HepG2 (cell line): ENCODE data around the gene ZPR1. TPM values are rescaled to one million over a fixed set of nuclear protein-coding genes. Genes with fewer than 3 reads are reported as not detected.
A peak's percentile ranks its signal among the peaks of the same experiment; 100 is the strongest.

Experiments used
- CC2D1A ChIP-seq: sonication (generic); formaldehyde crosslinking; IDR thresholded peaks from 2 replicates; pipeline ENCODE4 v1.8.1; 2023; ENCODE audit warnings: mild to moderate bottlenecking, missing genetic modification reagents
- KDM5B ChIP-seq: sonication (generic); formaldehyde crosslinking; IDR thresholded peaks from 2 replicates; pipeline ENCODE4 v1.4.0; 2020; ENCODE audit warnings: missing genetic modification reagents, mild to moderate bottlenecking, borderline replicate concordance
- NCOA1 ChIP-seq: sonication (generic); formaldehyde crosslinking; IDR thresholded peaks from 2 replicates; pipeline ENCODE4 v1.9.0; 2021; ENCODE audit warnings: missing genetic modification reagents
- NCOA5 ChIP-seq: sonication (generic); formaldehyde crosslinking; IDR thresholded peaks from 2 replicates; pipeline ENCODE4 v1.4.0; 2020; ENCODE audit warnings: missing genetic modification reagents
- PAX8 ChIP-seq: sonication (generic); formaldehyde crosslinking; IDR thresholded peaks from 2 replicates; pipeline ENCODE4 v1.8.0; 2022; ENCODE audit warnings: mild to moderate bottlenecking, missing genetic modification reagents, borderline replicate concordance
- REPIN1 ChIP-seq: sonication (generic); formaldehyde crosslinking; IDR thresholded peaks from 2 replicates; pipeline ENCODE4 v1.8.0; 2022; ENCODE audit warnings: missing genetic modification reagents, low read depth, mild to moderate bottlenecking, borderline replicate concordance
- RFX5 ChIP-seq: IDR thresholded peaks from 2 replicates; pipeline ENCODE4 v1.6.1; 2011; ENCODE audit warnings: low read depth, low read length, improper control_type of control experiment
- SALL1 ChIP-seq: sonication (generic); formaldehyde crosslinking; IDR thresholded peaks from 2 replicates; pipeline ENCODE4 v1.8.0; 2022; ENCODE audit warnings: mild to moderate bottlenecking, missing genetic modification reagents
- SIN3B ChIP-seq: fragments of 150-350 bp; IDR thresholded peaks from 2 replicates; pipeline ENCODE4 v1.6.1; 2014; ENCODE audit warnings: low read length
- SRSF1 ChIP-seq: fragments of 200-400 bp; formaldehyde crosslinking; optimal IDR thresholded peaks from 2 replicates; pipeline ENCODE3; 2017; ENCODE audit warnings: mild to moderate bottlenecking, low read depth, low read length, moderate library complexity
- YY1 ChIP-seq: IDR thresholded peaks from 2 replicates; pipeline ENCODE4 v1.6.1; 2011; ENCODE audit warnings: low read length, low read depth, moderate library complexity, mild to moderate bottlenecking; ENCODE audit not compliant: insufficient read depth, insufficient replicate concordance
- ZMYM3 ChIP-seq: sonication (generic); formaldehyde crosslinking; IDR thresholded peaks from 2 replicates; pipeline ENCODE4 v1.5.1; 2020; ENCODE audit warnings: mild to moderate bottlenecking, missing genetic modification reagents
- ZNF335 ChIP-seq: sonication (generic); formaldehyde crosslinking; IDR thresholded peaks from 2 replicates; pipeline ENCODE4 v1.4.0; 2020; ENCODE audit warnings: missing genetic modification reagents
- ZNF546 ChIP-seq: sonication (generic); formaldehyde crosslinking; conservative IDR thresholded peaks from 2 replicates; pipeline ENCODE4 v1.8.1; 2023; ENCODE audit warnings: mild to moderate bottlenecking, missing genetic modification reagents
- ZNF616 ChIP-seq: sonication (generic); formaldehyde crosslinking; IDR thresholded peaks from 2 replicates; pipeline ENCODE4 v1.5.0; 2020; ENCODE audit warnings: low read depth, mild to moderate bottlenecking, missing genetic modification reagents
- ZNF761 ChIP-seq: sonication (generic); formaldehyde crosslinking; conservative IDR thresholded peaks from 2 replicates; pipeline ENCODE4 v1.4.0; 2020; ENCODE audit warnings: mild to moderate bottlenecking, missing genetic modification reagents
- ZSCAN31 ChIP-seq: sonication (generic); formaldehyde crosslinking; IDR thresholded peaks from 2 replicates; pipeline ENCODE4 v1.5.0; 2020; ENCODE audit warnings: low read depth, mild to moderate bottlenecking, missing genetic modification reagents
- polyA plus RNA-seq, 8 experiments: library from polyadenylated mRNA; depleted of rRNA in 3 of 8; stranded (reverse) in 7 of 8; unstranded in 1 of 8; fragments of >200 nt; fragmentation: Illumina TruSeq in 4 of 8; extraction: Trizol in 4 of 8; gene quantifications; 2 replicates each; pipeline versions ENCODE4 v1.2.1 to v1.2.3, GENCODE V29; 2011 to 2016; ENCODE audit warnings: low read depth in 4 of 8, missing spikeins in 1 of 8, mixed read lengths in 1 of 8; ENCODE audit not compliant: insufficient read depth in 1 of 8
- total RNA-seq, 5 experiments: library from RNA; depleted of rRNA; stranded (reverse); fragments of >200 nt; fragmentation: Illumina TruSeq; extraction: Trizol; gene quantifications; 2 replicates each; pipeline ENCODE4 v1.2.3, GENCODE V29; 2016; ENCODE audit warnings: low read depth in 1 of 5
- TF ChIP-seq, protein P1 (sequence below): sonication (generic); formaldehyde crosslinking; IDR thresholded peaks from 2 replicates; pipeline ENCODE4 v1.4.0; 2020; ENCODE audit warnings: missing genetic modification reagents, mild to moderate bottlenecking, borderline replicate concordance
- TF ChIP-seq, protein P2 (sequence below): sonication (generic); formaldehyde crosslinking; IDR thresholded peaks from 2 replicates; pipeline ENCODE4 v1.4.0; 2020; ENCODE audit warnings: missing genetic modification reagents
- TF ChIP-seq, protein P3 (sequence below): sonication (generic); formaldehyde crosslinking; conservative IDR thresholded peaks from 2 replicates; pipeline ENCODE4 v1.4.0; 2020; ENCODE audit warnings: missing genetic modification reagents

The ZPR1 gene
- total and polyA plus RNA-seq, 2 of the 13 experiments (the other 11 are each of a cell fraction or from before 2014, with no cell fraction given), result 40.0 to 79.3 TPM

DNA sequence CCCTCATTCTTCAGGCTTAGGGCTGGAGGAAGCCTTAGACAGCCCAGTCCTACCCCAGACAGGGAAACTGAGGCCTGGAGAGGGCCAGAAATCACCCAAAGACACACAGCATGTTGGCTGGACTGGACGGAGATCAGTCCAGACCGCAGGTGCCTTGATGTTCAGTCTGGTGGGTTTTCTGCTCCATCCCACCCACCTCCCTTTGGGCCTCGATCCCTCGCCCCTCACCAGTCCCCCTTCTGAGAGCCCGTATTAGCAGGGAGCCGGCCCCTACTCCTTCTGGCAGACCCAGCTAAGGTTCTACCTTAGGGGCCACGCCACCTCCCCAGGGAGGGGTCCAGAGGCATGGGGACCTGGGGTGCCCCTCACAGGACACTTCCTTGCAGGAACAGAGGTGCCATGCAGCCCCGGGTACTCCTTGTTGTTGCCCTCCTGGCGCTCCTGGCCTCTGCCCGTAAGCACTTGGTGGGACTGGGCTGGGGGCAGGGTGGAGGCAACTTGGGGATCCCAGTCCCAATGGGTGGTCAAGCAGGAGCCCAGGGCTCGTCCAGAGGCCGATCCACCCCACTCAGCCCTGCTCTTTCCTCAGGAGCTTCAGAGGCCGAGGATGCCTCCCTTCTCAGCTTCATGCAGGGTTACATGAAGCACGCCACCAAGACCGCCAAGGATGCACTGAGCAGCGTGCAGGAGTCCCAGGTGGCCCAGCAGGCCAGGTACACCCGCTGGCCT is 42.5 kb upstream of the ZPR1 start (continued):
- TF ChIP-seq ZNF546 (peak; percentile 52; the same call in 1 of the 2 replicates), REPIN1 (CRISPR knock-in tag) (peak; percentile 4; the same call in 1 of the 2 replicates), ZNF616 (no peak), NCOA5 (CRISPR knock-in tag) (no peak), SRSF1 (peak; percentile 36), CC2D1A (CRISPR knock-in tag) (no peak), ZNF761 (CRISPR knock-in tag) (no peak), YY1 (no peak), ZSCAN31 (CRISPR knock-in tag) (peak; percentile 22; the same call in 1 of the 2 replicates), ZNF335 (no peak), NCOA1 (peak; percentile 7; the same call in 1 of the 2 replicates), SALL1 (CRISPR knock-in tag) (no peak), PAX8 (0 out of 2 replicates have a peak, but pooled peaks have one; percentile 53), SIN3B (no peak), RFX5 (no peak), ZMYM3 (CRISPR knock-in tag) (0 out of 2 replicates have a peak, but pooled peaks have one; percentile 34), KDM5B (0 out of 2 replicates have a peak, but pooled peaks have one; percentile 50)
- TF ChIP-seq, protein P1, sequence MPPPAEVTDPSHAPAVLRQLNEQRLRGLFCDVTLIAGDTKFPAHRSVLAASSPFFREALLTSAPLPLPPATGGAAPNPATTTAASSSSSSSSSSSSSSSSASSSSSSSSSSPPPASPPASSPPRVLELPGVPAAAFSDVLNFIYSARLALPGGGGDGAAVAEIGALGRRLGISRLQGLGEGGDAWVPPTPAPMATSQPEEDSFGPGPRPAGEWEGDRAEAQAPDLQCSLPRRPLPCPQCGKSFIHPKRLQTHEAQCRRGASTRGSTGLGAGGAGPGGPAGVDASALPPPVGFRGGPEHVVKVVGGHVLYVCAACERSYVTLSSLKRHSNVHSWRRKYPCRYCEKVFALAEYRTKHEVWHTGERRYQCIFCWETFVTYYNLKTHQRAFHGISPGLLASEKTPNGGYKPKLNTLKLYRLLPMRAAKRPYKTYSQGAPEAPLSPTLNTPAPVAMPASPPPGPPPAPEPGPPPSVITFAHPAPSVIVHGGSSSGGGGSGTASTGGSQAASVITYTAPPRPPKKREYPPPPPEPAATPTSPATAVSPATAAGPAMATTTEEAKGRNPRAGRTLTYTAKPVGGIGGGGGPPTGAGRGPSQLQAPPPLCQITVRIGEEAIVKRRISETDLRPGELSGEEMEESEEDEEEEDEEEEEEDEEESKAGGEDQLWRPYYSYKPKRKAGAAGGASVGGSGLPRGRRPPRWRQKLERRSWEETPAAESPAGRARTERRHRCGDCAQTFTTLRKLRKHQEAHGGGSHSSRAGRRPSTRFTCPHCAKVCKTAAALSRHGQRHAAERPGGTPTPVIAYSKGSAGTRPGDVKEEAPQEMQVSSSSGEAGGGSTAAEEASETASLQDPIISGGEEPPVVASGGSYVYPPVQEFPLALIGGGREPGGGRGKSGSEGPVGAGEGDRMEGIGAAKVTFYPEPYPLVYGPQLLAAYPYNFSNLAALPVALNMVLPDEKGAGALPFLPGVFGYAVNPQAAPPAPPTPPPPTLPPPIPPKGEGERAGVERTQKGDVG (CRISPR knock-in tag), result 0 out of 2 replicates have a peak, but pooled peaks have one; percentile 30
- TF ChIP-seq, protein P2, sequence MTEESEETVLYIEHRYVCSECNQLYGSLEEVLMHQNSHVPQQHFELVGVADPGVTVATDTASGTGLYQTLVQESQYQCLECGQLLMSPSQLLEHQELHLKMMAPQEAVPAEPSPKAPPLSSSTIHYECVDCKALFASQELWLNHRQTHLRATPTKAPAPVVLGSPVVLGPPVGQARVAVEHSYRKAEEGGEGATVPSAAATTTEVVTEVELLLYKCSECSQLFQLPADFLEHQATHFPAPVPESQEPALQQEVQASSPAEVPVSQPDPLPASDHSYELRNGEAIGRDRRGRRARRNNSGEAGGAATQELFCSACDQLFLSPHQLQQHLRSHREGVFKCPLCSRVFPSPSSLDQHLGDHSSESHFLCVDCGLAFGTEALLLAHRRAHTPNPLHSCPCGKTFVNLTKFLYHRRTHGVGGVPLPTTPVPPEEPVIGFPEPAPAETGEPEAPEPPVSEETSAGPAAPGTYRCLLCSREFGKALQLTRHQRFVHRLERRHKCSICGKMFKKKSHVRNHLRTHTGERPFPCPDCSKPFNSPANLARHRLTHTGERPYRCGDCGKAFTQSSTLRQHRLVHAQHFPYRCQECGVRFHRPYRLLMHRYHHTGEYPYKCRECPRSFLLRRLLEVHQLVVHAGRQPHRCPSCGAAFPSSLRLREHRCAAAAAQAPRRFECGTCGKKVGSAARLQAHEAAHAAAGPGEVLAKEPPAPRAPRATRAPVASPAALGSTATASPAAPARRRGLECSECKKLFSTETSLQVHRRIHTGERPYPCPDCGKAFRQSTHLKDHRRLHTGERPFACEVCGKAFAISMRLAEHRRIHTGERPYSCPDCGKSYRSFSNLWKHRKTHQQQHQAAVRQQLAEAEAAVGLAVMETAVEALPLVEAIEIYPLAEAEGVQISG (CRISPR knock-in tag), result peak; percentile 18; the same call in 1 of the 2 replicates
- TF ChIP-seq, protein P3, sequence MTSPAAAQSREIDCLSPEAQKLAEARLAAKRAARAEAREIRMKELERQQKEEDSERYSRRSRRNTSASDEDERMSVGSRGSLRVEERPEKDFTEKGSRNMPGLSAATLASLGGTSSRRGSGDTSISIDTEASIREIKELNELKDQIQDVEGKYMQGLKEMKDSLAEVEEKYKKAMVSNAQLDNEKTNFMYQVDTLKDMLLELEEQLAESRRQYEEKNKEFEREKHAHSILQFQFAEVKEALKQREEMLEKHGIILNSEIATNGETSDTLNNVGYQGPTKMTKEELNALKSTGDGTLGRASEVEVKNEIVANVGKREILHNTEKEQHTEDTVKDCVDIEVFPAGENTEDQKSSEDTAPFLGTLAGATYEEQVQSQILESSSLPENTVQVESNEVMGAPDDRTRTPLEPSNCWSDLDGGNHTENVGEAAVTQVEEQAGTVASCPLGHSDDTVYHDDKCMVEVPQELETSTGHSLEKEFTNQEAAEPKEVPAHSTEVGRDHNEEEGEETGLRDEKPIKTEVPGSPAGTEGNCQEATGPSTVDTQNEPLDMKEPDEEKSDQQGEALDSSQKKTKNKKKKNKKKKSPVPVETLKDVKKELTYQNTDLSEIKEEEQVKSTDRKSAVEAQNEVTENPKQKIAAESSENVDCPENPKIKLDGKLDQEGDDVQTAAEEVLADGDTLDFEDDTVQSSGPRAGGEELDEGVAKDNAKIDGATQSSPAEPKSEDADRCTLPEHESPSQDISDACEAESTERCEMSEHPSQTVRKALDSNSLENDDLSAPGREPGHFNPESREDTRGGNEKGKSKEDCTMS (CRISPR knock-in tag), result no peak
